Fibroblast of lung (primary cell): ENCODE results near the gene ARFGAP3. TPM values are rescaled to one million over a fixed set of nuclear protein-coding genes. Genes with fewer than 3 reads are reported as not detected.

Experiments used
- DNase-seq, 2 donors: peaks; one replicate each; pipeline versions ENCODE4 v3.0.0 to v3.0.0-alpha.2; 2010; ENCODE audit warnings: low read depth in 2 of 2
- H2AFZ ChIP-seq: 2 replicates; pipeline ENCODE4 v1.5.1; 2012; ENCODE audit warnings: low read length, control low read depth, inconsistent platforms
- H3K27ac ChIP-seq: 2 replicates; pipeline ENCODE4 v1.5.1; 2011; ENCODE audit warnings: low read length, control low read depth; ENCODE audit not compliant: insufficient read depth
- H3K27me3 ChIP-seq: 2 replicates; pipeline ENCODE4 v1.5.1; 2011; ENCODE audit warnings: mild to moderate bottlenecking, low read length; ENCODE audit not compliant: control insufficient read depth, insufficient read depth
- H3K36me3 ChIP-seq: 2 replicates; pipeline ENCODE4 v1.5.1; 2011; ENCODE audit warnings: low read length; ENCODE audit not compliant: control insufficient read depth, insufficient read depth
- H3K4me1 ChIP-seq: 2 replicates; pipeline ENCODE4 v1.5.1; 2011; ENCODE audit warnings: low read length; ENCODE audit not compliant: control insufficient read depth, insufficient read depth; ENCODE audit errors: extremely low read depth
- H3K4me2 ChIP-seq: 2 replicates; pipeline ENCODE4 v1.5.1; 2011; ENCODE audit warnings: low read length, control low read depth; ENCODE audit not compliant: insufficient read depth; ENCODE audit errors: extremely low read depth
- H3K4me3 ChIP-seq, 4 experiments: fragments of 200-600 bp in 1 of 4; sonication (generic) in 1 of 4; replicated peaks in 1 of 4; 2 replicates each; pipeline ENCODE4 v1.5.1; 2011 to 2016; ENCODE audit warnings: low read length in 4 of 4, low read depth in 3 of 4, mild to moderate bottlenecking in 3 of 4, control low read depth in 2 of 4, inconsistent platforms in 1 of 4, mixed read lengths in 1 of 4; ENCODE audit not compliant: insufficient read depth in 1 of 4; ENCODE audit errors: control extremely low read depth in 1 of 4
- H3K79me2 ChIP-seq: 2 replicates; pipeline ENCODE4 v1.5.1; 2012; ENCODE audit warnings: mild to moderate bottlenecking, low read length, inconsistent platforms; ENCODE audit not compliant: control insufficient read depth, insufficient read depth
- H3K9ac ChIP-seq: 2 replicates; pipeline ENCODE4 v1.5.1; 2011; ENCODE audit warnings: mild to moderate bottlenecking, low read length, control low read depth; ENCODE audit not compliant: insufficient read depth
- H3K9me3 ChIP-seq: 2 replicates; pipeline ENCODE4 v1.5.1; 2012; ENCODE audit warnings: low read depth, low read length; ENCODE audit not compliant: control insufficient read depth, insufficient read depth
- H4K20me1 ChIP-seq: 2 replicates; pipeline ENCODE4 v1.5.1; 2011; ENCODE audit warnings: low read length; ENCODE audit not compliant: control insufficient read depth, insufficient read depth; ENCODE audit errors: extremely low read depth
- EZH2 ChIP-seq: IDR thresholded peaks from 2 replicates; pipeline ENCODE4 v1.5.1; 2012; ENCODE audit warnings: low read length, control low read depth, mild to moderate bottlenecking; ENCODE audit errors: missing control alignments
- polyA plus RNA-seq, 2 donors: library from polyadenylated mRNA; depleted of rRNA in 1 of 2; stranded (reverse) in 1 of 2; unstranded in 1 of 2; fragments of >200 nt; gene quantifications; 2 replicates each; pipeline ENCODE4 v1.2.1, GENCODE V29; 2011 to 2012; ENCODE audit warnings: missing spikeins in 1 of 2
- total RNA-seq: library from RNA; depleted of rRNA; stranded (reverse); fragments of >200 nt; gene quantifications from 2 replicates; pipeline ENCODE4 v1.2.1, GENCODE V29; 2014
- TF ChIP-seq, protein P1 (sequence below), 2 donors: IDR thresholded peaks in 1 of 2; conservative IDR thresholded peaks in 1 of 2; 1 replicate in 1 of 2; 2 replicates in 1 of 2; pipeline ENCODE4 v1.5.1; 2011 to 2012; ENCODE audit warnings: low read length in 2 of 2, control low read depth in 1 of 2, inconsistent platforms in 1 of 2, low read depth in 1 of 2, mild to moderate bottlenecking in 1 of 2

The ARFGAP3 gene
- total and polyA plus RNA-seq, 2 donors (not counting 1 experiment from before 2014, with no cell fraction given), result 62.1 to 74.1 TPM

DNA sequence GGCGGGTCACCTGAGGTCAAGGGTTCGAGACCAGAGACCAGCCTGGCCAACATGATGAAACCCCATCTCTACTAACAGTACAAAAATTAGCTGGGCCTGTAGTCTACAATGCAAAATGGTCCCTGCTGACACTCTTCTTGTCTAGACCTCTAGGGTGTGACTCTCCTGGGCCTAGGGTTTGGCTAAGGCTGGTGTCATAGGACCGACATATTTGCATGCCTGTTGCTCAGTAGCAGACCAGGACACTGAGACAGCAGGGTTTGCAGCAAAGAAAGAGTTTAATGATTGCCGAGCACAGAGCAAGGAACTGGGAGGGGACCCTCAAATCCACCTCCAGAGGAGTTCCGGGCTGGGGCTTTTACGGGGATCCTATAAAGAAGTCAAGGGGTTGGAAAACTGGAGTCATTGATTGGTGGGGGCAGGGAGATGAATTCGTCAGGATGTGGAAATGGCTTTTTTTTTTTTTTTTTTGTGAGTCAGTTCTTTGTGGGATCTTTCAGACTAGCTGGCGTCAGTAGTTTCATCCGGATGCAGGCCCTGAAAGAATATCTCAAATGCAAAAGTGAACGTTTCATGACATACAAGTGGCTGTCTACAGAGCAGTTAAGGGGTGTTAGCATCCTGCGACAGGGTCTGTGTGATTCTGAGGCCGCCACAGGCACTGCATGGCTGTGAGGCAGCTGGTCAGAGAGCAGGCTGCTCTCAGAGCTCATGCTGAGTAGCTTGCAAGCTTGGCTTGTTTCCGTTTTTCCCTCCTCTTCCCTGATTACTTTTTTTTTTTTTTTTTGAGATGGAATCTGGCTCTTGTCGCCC is 109.2 kb downstream of the ARFGAP3 start:
- H3K4me1 ChIP-seq, result peaks cover 20% of the 10 kb centered on the region

More for the DNA sequence above, 109.2 kb downstream of the ARFGAP3 start:
- no peaks in the 10 kb centered on the region for H4K20me1 ChIP-seq
- H2AFZ ChIP-seq, result peak overlapping the region; percentile 98
- no peaks in the 10 kb centered on the region for H3K27me3 ChIP-seq
- H3K9me3 ChIP-seq, result no peaks in the 10 kb centered on the region
- H3K79me2 ChIP-seq, result no peaks in the 10 kb centered on the region
- peak overlapping the region in 2 of 4 experiments; percentile 11 to 17 for H3K4me3 ChIP-seq
- H3K9ac ChIP-seq, result peak overlapping the region; percentile 50
- peak overlapping the region; percentile 64 for H3K4me2 ChIP-seq
- no peaks in the 10 kb centered on the region for H3K36me3 ChIP-seq
- TF ChIP-seq, protein P1, sequence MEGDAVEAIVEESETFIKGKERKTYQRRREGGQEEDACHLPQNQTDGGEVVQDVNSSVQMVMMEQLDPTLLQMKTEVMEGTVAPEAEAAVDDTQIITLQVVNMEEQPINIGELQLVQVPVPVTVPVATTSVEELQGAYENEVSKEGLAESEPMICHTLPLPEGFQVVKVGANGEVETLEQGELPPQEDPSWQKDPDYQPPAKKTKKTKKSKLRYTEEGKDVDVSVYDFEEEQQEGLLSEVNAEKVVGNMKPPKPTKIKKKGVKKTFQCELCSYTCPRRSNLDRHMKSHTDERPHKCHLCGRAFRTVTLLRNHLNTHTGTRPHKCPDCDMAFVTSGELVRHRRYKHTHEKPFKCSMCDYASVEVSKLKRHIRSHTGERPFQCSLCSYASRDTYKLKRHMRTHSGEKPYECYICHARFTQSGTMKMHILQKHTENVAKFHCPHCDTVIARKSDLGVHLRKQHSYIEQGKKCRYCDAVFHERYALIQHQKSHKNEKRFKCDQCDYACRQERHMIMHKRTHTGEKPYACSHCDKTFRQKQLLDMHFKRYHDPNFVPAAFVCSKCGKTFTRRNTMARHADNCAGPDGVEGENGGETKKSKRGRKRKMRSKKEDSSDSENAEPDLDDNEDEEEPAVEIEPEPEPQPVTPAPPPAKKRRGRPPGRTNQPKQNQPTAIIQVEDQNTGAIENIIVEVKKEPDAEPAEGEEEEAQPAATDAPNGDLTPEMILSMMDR (conservative IDR thresholded peaks at IDR 0.05 in 1 of 2, IDR thresholded peaks at IDR 0.05 in 1 of 2; ENCODE audit: low read depth in 1 of 2, low read length in 2 of 2), result no peak
- no peak for TF ChIP-seq EZH2
- DNase-seq, result peak; percentile 77 to 84
- H3K27ac ChIP-seq, result peak overlapping the region; percentile 86

Other genes starting within 250 kb of the ARFGAP3 start
- gene POLDIP3, start 242.4 kb downstream of the ARFGAP3 start, total RNA-seq, result 24.1 and 31.0 TPM in 2 replicates
- gene POLDIP3, start 242.4 kb downstream of the ARFGAP3 start, polyA plus RNA-seq, result 28.2 and 38.6 TPM in 2 replicates
- gene ATP5MGL, start 216.7 kb downstream of the ARFGAP3 start, total RNA-seq, result 0.51 and 0.66 TPM in 2 replicates
- 0.08 and 0.11 TPM in 2 replicates for gene ATP5MGL, start 216.7 kb downstream of the ARFGAP3 start, polyA plus RNA-seq
- 36.5 and 82.1 TPM in 2 replicates for gene CYB5R3, start 207.9 kb downstream of the ARFGAP3 start, total RNA-seq
- 234 and 298 TPM in 2 replicates for gene CYB5R3, start 207.9 kb downstream of the ARFGAP3 start, polyA plus RNA-seq
- 14.9 and 16.2 TPM in 2 replicates for gene A4GALT, start 136.4 kb downstream of the ARFGAP3 start, total RNA-seq
- gene A4GALT, start 136.4 kb downstream of the ARFGAP3 start, polyA plus RNA-seq, result 6.8 and 9.3 TPM in 2 replicates
- gene PACSIN2, start 157.9 kb upstream of the ARFGAP3 start, total RNA-seq, result 25.4 and 30.1 TPM in 2 replicates
- 41.4 and 55.3 TPM in 2 replicates for gene PACSIN2, start 157.9 kb upstream of the ARFGAP3 start, polyA plus RNA-seq
- gene TTLL1, start 232.1 kb upstream of the ARFGAP3 start, total RNA-seq, result 13.4 and 15.7 TPM in 2 replicates
- 11.7 and 15.8 TPM in 2 replicates for gene TTLL1, start 232.1 kb upstream of the ARFGAP3 start, polyA plus RNA-seq